Measurements from ENCODE around the gene FHDC1.

FHDC1 gene

DNA sequence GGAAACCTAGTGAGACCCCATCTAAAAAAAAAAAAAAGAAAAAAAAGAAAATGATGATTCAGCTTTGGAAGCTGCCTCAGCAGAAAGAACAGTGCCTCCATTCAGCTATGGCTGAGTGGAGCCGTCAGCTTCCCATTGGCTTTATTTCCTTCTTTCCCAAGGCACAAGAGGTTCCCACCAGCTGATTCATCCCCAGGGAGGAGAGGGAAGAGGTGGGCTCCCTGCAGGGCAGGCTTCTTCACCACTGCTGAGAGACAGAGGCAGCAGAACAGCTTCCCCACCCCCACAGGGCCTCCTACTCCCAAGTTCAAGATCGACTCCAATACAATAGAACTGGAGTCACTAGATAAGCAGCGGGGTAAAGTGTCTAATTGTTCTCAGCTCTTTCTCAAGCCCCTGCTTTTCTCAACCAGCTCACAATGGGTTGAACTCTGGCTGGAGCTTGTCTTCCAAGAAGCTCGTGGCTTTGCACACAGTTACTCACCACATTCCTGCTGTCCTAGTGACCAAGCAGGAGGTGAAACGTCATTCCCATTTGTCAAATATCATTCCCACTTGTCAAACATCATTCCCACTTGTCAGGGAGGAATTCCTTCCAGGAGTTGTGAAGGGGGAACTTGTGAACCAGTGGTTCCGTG is 47.8 kb downstream of the FHDC1 start:
- H3K9me2 ChIP-seq (replicated peaks; ENCODE audit: control insufficient read depth, low read length) = no peaks in the 10 kb centered on the region
- no peak overlapping the region for H3K4me3 ChIP-seq (ENCODE audit: low read length)
- no peaks in the 10 kb centered on the region for H4K20me1 ChIP-seq (ENCODE audit: control insufficient read depth, insufficient read depth, low read depth, low read length)
- no peaks in the 10 kb centered on the region for H3K79me2 ChIP-seq (ENCODE audit: control insufficient read depth, low read length)
- no peaks in the 10 kb centered on the region for H3F3A ChIP-seq (ENCODE audit: control insufficient read depth, insufficient read depth)
- no peaks in the 10 kb centered on the region for H3K27me3 ChIP-seq (ENCODE audit: control insufficient read depth, low read length)
- no peak overlapping the region for H3K4me2 ChIP-seq (ENCODE audit: low read length)
- no peak overlapping the region for H3K27ac ChIP-seq (ENCODE audit: low read depth, low read length)
- no peak for TF ChIP-seq EZH2phosphoT487 (IDR thresholded peaks at IDR 0.05; ENCODE audit: borderline replicate concordance, low read length)
- TF ChIP-seq, protein P1, sequence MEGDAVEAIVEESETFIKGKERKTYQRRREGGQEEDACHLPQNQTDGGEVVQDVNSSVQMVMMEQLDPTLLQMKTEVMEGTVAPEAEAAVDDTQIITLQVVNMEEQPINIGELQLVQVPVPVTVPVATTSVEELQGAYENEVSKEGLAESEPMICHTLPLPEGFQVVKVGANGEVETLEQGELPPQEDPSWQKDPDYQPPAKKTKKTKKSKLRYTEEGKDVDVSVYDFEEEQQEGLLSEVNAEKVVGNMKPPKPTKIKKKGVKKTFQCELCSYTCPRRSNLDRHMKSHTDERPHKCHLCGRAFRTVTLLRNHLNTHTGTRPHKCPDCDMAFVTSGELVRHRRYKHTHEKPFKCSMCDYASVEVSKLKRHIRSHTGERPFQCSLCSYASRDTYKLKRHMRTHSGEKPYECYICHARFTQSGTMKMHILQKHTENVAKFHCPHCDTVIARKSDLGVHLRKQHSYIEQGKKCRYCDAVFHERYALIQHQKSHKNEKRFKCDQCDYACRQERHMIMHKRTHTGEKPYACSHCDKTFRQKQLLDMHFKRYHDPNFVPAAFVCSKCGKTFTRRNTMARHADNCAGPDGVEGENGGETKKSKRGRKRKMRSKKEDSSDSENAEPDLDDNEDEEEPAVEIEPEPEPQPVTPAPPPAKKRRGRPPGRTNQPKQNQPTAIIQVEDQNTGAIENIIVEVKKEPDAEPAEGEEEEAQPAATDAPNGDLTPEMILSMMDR (IDR thresholded peaks at IDR 0.05; ENCODE audit: low read depth, low read length, poor library complexity, severe bottlenecking) = no peak
- H3K4me1 ChIP-seq (ENCODE audit: control insufficient read depth, low read length) = no peaks in the 10 kb centered on the region
- no peaks in the 10 kb centered on the region for H3K9me3 ChIP-seq (ENCODE audit: control insufficient read depth, insufficient read depth, low read length)
- H3K36me3 ChIP-seq (ENCODE audit: control insufficient read depth, low read length) = no peaks in the 10 kb centered on the region

DNA sequence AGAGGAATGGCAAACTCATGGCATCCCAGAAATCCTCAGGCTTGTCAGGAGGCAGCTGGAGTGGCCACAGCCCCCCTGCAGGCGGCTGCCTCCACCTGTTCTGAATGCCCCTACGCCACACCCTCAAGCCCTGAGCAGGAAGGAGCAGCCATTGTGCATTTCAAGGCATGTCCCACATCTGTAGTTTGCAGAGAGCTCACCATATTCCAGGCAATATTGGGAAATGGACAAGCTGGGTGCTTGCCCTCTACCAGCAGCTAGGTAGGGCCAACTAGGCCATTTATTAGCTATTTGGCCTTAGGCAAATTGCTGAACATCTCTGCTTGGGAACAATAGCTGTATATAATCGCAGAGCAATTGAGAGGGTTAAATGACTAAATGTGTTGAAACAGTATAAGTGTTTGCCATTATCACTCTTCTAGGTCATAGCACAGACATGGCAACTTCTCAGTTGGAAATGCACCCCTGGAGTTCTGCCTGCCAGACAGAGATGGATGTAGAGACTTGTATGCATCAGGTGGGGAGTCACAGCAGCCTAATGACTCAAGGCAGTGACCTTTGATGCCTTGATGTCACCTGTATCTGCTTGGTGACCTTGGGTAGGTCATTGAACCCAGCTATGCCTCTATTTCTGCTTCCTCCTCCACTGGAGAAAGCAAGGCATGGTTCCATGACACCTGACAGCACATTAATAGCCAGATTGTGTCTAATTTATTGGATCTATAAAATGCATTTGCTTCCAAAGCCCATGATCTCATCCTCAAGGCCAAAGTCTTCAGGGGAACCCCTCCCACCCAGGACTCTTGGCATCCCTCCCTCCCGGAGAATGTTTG is 52.8 kb downstream of the FHDC1 start:
- no peak for TF ChIP-seq EZH2phosphoT487 (IDR thresholded peaks at IDR 0.05; ENCODE audit: borderline replicate concordance, low read length)
- TF ChIP-seq, protein P1 (IDR thresholded peaks at IDR 0.05; ENCODE audit: low read depth, low read length, poor library complexity, severe bottlenecking) = no peak

DNA sequence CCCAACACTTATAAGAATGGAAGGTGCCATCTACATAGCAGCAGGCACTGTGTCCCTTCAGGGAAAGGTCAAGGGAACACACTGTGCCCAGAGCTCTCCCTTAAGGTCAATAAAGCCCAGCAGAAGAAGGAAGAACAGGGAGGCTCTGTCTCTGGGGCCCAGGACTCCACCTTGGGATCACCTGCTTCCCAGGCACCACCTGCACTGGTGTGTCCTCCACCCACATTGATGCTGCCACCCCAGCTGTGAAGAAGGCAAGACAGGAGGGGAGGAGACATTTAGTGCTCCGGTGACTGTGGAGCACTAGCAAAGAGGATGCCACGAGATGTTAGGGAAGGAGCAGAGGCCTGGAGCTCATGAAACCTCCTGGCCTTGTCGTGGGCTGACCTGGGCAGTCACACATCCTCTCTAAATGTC is 53.4 kb downstream of the FHDC1 start:
- no peak overlapping the region for H3K27ac ChIP-seq (ENCODE audit: low read depth, low read length)
- H3K9me2 ChIP-seq (replicated peaks; ENCODE audit: control insufficient read depth, low read length) = no peaks in the 10 kb centered on the region
- H3K9me3 ChIP-seq (ENCODE audit: control insufficient read depth, insufficient read depth, low read length) = no peaks in the 10 kb centered on the region
- no peaks in the 10 kb centered on the region for H3K36me3 ChIP-seq (ENCODE audit: control insufficient read depth, low read length)
- no peaks in the 10 kb centered on the region for H3K79me2 ChIP-seq (ENCODE audit: control insufficient read depth, low read length)
- no peaks in the 10 kb centered on the region for H3F3A ChIP-seq (ENCODE audit: control insufficient read depth, insufficient read depth)
- H3K4me1 ChIP-seq (ENCODE audit: control insufficient read depth, low read length) = no peaks in the 10 kb centered on the region
- no peak overlapping the region for H3K4me2 ChIP-seq (ENCODE audit: low read length)
- H3K4me3 ChIP-seq (ENCODE audit: low read length) = no peak overlapping the region
- H4K20me1 ChIP-seq (ENCODE audit: control insufficient read depth, insufficient read depth, low read depth, low read length) = no peaks in the 10 kb centered on the region
- H3K27me3 ChIP-seq (ENCODE audit: control insufficient read depth, low read length) = 0 out of 2 replicates have a peak, but pooled peaks cover 2% of the 10 kb centered on the region
- no peak for TF ChIP-seq EZH2phosphoT487 (IDR thresholded peaks at IDR 0.05; ENCODE audit: borderline replicate concordance, low read length)
- TF ChIP-seq, protein P1 (IDR thresholded peaks at IDR 0.05; ENCODE audit: low read depth, low read length, poor library complexity, severe bottlenecking) = no peak

More for the DNA sequence above, 52.8 kb downstream of the FHDC1 start:
- Histone ChIP-seq H3K27me3 (ENCODE audit: control insufficient read depth, low read length) (0 out of 2 replicates have a peak, but pooled peaks cover under 1% of the 10 kb centered on the region), H3K4me1 (ENCODE audit: control insufficient read depth, low read length) (no peaks in the 10 kb centered on the region), H3K36me3 (ENCODE audit: control insufficient read depth, low read length) (no peaks in the 10 kb centered on the region), H3K4me2 (ENCODE audit: low read length) (no peak overlapping the region), H4K20me1 (ENCODE audit: control insufficient read depth, insufficient read depth, low read depth, low read length) (no peaks in the 10 kb centered on the region), H3K27ac (ENCODE audit: low read depth, low read length) (no peak overlapping the region), H3K4me3 (ENCODE audit: low read length) (no peak overlapping the region), H3F3A (ENCODE audit: control insufficient read depth, insufficient read depth) (no peaks in the 10 kb centered on the region), H3K79me2 (ENCODE audit: control insufficient read depth, low read length) (no peaks in the 10 kb centered on the region), H3K9me3 (ENCODE audit: control insufficient read depth, insufficient read depth, low read length) (no peaks in the 10 kb centered on the region), H3K9me2 (replicated peaks; ENCODE audit: control insufficient read depth, low read length) (no peaks in the 10 kb centered on the region)
